NCI-H774 (cell line): Measurements from ENCODE around the gene RCSD1.

ENCODE experiments used
- DNase-seq: peaks from one replicate; lab custom pipeline; 2025; lab: John Stamatoyannopoulos, UW

RCSD1 gene

DNA sequence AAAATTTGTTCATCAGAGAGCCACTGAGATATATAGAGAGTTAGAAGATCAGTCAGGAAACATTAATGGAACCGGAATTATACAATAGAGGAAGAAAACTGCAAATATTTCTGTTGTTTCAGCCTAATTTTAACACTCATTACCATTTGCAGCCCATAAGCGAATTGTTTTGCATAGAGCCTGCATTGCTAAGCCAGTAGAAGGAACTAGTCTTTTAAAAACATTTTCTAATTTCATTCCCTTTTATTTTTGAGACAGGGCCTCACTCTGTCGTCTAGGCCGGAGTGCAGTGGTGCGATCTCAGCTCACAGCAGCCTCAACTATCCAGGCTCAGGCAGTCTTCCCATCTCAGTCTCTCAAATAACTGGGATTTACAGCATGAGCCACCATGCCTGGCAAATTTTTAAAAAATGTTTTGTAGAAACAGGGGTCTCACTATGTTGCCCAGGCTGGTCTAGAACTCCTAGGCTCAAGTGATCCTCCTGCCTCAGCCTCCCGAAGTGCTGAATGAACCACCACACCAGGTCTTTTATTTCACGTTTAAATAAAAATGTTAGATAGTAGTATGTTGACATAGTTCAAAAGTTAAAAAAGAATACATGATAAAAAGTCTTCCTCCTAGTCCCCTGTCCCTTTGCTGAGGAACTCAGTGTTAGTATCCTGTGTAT is 117.1 kb downstream of the RCSD1 start:
- no peak for DNase-seq

DNA sequence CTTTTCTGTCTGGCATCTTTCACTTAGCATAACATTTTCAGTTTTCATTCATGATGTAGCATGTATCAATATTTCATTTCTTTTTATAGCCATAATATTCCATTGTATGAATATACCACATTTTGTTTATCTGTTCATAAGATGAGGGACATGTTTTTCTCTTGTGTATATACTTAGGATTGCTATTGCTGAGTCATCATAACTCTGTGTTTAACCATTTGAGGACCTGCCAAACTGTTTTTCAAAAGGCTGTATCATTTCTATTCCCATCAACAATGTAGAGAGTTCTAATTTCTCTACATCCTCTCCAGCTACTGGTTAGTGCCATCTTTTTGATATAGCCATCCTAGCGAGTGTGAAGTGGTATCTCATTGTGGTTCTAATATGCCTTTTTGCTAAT is 118.0 kb downstream of the RCSD1 start:
- DNase-seq: no peak

- no peak for DNase-seq
These were observed 118.9 kb downstream of the RCSD1 start for GRCh38 chr1:167748906-167749305.

DNA sequence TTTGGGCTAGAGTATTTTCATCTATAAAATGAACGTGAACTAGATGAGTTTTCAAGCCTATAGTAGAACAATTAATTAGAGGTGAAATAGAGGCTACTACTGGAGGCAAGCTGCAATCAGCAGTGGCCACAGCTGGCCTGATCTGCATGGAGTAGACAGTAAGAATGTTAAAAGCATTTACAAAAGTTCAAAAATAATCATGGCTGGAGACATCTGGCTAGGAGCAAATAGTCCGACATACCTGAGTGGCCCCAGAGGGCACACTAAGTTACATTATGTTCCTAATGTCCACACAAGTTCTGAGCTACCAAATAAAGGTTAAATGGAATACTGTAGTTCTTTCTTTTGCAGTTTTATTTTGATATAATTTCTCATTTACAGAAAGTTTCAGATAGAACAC is 119.7 kb downstream of the RCSD1 start:
- DNase-seq: no peak

- DNase-seq: no peak
These were observed 120.6 kb downstream of the RCSD1 start for GRCh38 chr1:167750641-167751040.

GRCh38 chr1:167751676-167752075 is 121.6 kb downstream of the RCSD1 start:
- no peak for DNase-seq

DNA sequence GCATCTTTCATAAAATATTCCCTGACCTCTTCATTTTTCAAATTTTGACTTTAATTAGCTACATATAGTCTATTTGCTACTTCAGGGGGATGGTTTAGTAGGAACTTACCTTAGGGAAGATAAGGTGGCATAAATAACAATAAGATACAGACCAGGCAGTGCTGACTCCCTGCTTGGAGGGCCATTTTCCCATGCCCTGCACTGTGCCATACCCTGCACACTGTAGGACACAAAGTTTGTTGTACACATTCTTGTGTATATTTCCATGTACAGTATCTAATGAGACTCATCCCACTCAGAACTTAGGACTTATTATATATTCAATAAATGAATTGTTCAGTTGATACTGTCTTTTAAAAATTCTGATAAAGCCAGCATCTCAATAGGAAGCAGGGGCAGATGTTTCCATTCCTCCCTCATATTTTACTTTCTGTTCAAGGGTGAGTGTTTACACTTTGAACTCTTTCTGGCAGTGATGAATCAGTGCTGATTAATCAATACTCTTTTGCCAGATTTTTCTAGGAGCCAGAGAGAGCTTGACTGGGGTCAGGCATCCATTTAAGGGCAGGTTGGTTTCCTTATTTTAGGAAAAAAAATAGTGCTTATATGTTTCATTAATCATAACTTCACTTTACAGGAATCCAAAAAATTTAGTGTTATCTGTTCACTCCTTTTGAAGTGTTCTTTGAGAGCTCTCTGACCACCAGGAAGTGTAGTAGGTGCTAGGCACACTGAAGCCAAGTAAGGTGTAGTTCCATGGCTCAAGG is 122.4 kb downstream of the RCSD1 start:
- DNase-seq: no peak

GRCh38 chr1:167755654-167756053 is 125.6 kb downstream of the RCSD1 start:
- DNase-seq: no peak
